ENCODE measurements around the gene KAZN. TPM values are rescaled to one million over a fixed set of nuclear protein-coding genes. Genes with fewer than 3 reads are reported as not detected.

Gene KAZN
- total RNA-seq, 1 donor from 2014 or later, result 11.6 TPM

GRCh38 chr1:14964711-14965055 lies 366.2 kb downstream of the KAZN start:
- Mint-ChIP-seq H3K4me1 (peaks cover 19% of the 10 kb centered on the region), H3K27ac (ENCODE audit: unreplicated experiment) (no peak overlapping the region), H3K27me3 (ENCODE audit: low read depth) (no peaks in the 10 kb centered on the region), H3K9me3 (no peaks in the 10 kb centered on the region), H3K4me3 (no peak overlapping the region), H3K36me3 (ENCODE audit: low read depth) (peaks cover 2% of the 10 kb centered on the region)
- no peak for TF ChIP-seq CTCF (conservative IDR thresholded peaks at IDR 0.05)
- DNase-seq (ENCODE audit: low read depth, low spot score), result no peak

GRCh38 chr1:14968251-14968851 lies 369.9 kb downstream of the KAZN start:
- no peak for TF ChIP-seq CTCF (conservative IDR thresholded peaks at IDR 0.05)
- DNase-seq (ENCODE audit: low read depth, low spot score), result peak; percentile 43
- Mint-ChIP-seq H3K36me3 (ENCODE audit: low read depth) (peaks cover 2% of the 10 kb centered on the region), H3K4me3 (peak overlapping the region; percentile 24), H3K27me3 (ENCODE audit: low read depth) (no peaks in the 10 kb centered on the region), H3K27ac (ENCODE audit: unreplicated experiment) (peak overlapping the region; percentile 31), H3K9me3 (no peaks in the 10 kb centered on the region), H3K4me1 (peaks cover 38% of the 10 kb centered on the region)

GRCh38 chr1:14969006-14969405 lies 370.5 kb downstream of the KAZN start:
- Mint-ChIP-seq H3K27me3 (ENCODE audit: low read depth) (no peaks in the 10 kb centered on the region), H3K9me3 (no peaks in the 10 kb centered on the region), H3K27ac (ENCODE audit: unreplicated experiment) (peak overlapping the region; percentile 89), H3K4me3 (peak overlapping the region; percentile 18), H3K4me1 (peaks cover 38% of the 10 kb centered on the region), H3K36me3 (ENCODE audit: low read depth) (no peaks in the 10 kb centered on the region)
- DNase-seq (ENCODE audit: low read depth, low spot score), result no peak
- no peak for TF ChIP-seq CTCF (conservative IDR thresholded peaks at IDR 0.05)

GRCh38 chr1:14970115-14970798 lies 371.8 kb downstream of the KAZN start:
- Mint-ChIP-seq H3K9me3 (no peaks in the 10 kb centered on the region), H3K4me3 (peak overlapping the region; percentile 47), H3K4me1 (peaks cover 43% of the 10 kb centered on the region), H3K27me3 (ENCODE audit: low read depth) (no peaks in the 10 kb centered on the region), H3K27ac (ENCODE audit: unreplicated experiment) (no peak overlapping the region), H3K36me3 (ENCODE audit: low read depth) (no peaks in the 10 kb centered on the region)
- DNase-seq (ENCODE audit: low read depth, low spot score), result no peak
- no peak for TF ChIP-seq CTCF (conservative IDR thresholded peaks at IDR 0.05)

GRCh38 chr1:14970799-14971141 lies 372.3 kb downstream of the KAZN start:
- no peak for DNase-seq (ENCODE audit: low read depth, low spot score)
- Mint-ChIP-seq H3K36me3 (ENCODE audit: low read depth) (no peaks in the 10 kb centered on the region), H3K27me3 (ENCODE audit: low read depth) (no peaks in the 10 kb centered on the region), H3K4me1 (peaks cover 43% of the 10 kb centered on the region), H3K4me3 (peak overlapping the region; percentile 47), H3K27ac (ENCODE audit: unreplicated experiment) (no peak overlapping the region), H3K9me3 (no peaks in the 10 kb centered on the region)
- no peak for TF ChIP-seq CTCF (conservative IDR thresholded peaks at IDR 0.05)

Measured in neural crest cell (in vitro differentiated cells).